Naive thymus-derived CD4-positive, alpha-beta T cell (primary cell): ENCODE measurements around the gene SLC4A8. TPM values are rescaled to one million over a fixed set of nuclear protein-coding genes. Genes with fewer than 3 reads are reported as not detected.
A peak's percentile ranks its signal among the peaks of the same experiment; 100 is the strongest.

Source experiments
- ATAC-seq: fragments of 150-1000 bp; cut with Tn5 transposase; 2 replicates; pipeline ENCODE4 v1.10.0; 2021; ENCODE audit warnings: mild to moderate bottlenecking, moderate library complexity
- CTCF ChIA-PET: fragments of 350-600 bp; sonication (Branson Sonifier 250); formaldehyde crosslinking; loops from one replicate; lab custom pipeline; 2021; ENCODE audit warnings: antibody characterized with exemption; lab: Charles Lee
- POLR2A ChIA-PET: fragments of 350-600 bp; sonication (Branson Sonifier 250); formaldehyde crosslinking; loops from one replicate; lab custom pipeline; 2021; ENCODE audit warnings: antibody characterized with exemption, inconsistent platforms; lab: Charles Lee
- DNase-seq, 9 donors: peaks; one replicate each; pipeline versions ENCODE4 v3.0.0 to v3.0.0-alpha.2; 2020 to 2022; ENCODE audit warnings: mixed read lengths in 1 of 9
- H3K27ac ChIP-seq: one replicate; pipeline ENCODE4 v1.7.0; 2013; ENCODE audit warnings: mild to moderate bottlenecking, low read depth, low read length, moderate library complexity
- H3K27me3 ChIP-seq, 2 donors: one replicate each; pipeline ENCODE4 v1.7.0; 2013; ENCODE audit warnings: low read length in 2 of 2, mild to moderate bottlenecking in 2 of 2, moderate library complexity in 2 of 2; ENCODE audit not compliant: control insufficient read depth in 2 of 2, insufficient read depth in 2 of 2
- H3K36me3 ChIP-seq, 3 experiments: 1 replicate in 2 of 3; 2 replicates in 1 of 3; pipeline ENCODE4 v1.7.0; 2013; ENCODE audit warnings: low read length in 3 of 3, mild to moderate bottlenecking in 3 of 3, moderate library complexity in 1 of 3; ENCODE audit not compliant: insufficient read depth in 3 of 3, control insufficient read depth in 2 of 3
- H3K4me1 ChIP-seq, 2 donors: one replicate each; pipeline ENCODE4 v1.7.0; 2013; ENCODE audit warnings: low read length in 2 of 2, mild to moderate bottlenecking in 2 of 2, moderate library complexity in 1 of 2; ENCODE audit not compliant: control insufficient read depth in 2 of 2, insufficient read depth in 2 of 2
- H3K4me3 ChIP-seq: 2 replicates; pipeline ENCODE4 v1.7.0; 2013; ENCODE audit warnings: mild to moderate bottlenecking, low read length
- H3K9me3 ChIP-seq, 3 experiments: 1 replicate in 2 of 3; 2 replicates in 1 of 3; pipeline ENCODE4 v1.7.0; 2013; ENCODE audit warnings: low read length in 3 of 3; ENCODE audit not compliant: control insufficient read depth in 2 of 3
- H3K27ac Mint-ChIP-seq, 9 donors: one replicate each; pipeline ENCODE4 v1.8.0; 2020 to 2022; ENCODE audit warnings: mixed read lengths in 9 of 9, mild to moderate bottlenecking in 8 of 9, moderate library complexity in 5 of 9, inconsistent platforms in 2 of 9
- H3K27me3 Mint-ChIP-seq, 5 donors: one replicate each; pipeline ENCODE4 v1.8.0; 2021 to 2022; ENCODE audit warnings: mixed read lengths in 5 of 5, mild to moderate bottlenecking in 1 of 5
- H3K36me3 Mint-ChIP-seq, 5 donors: one replicate each; pipeline ENCODE4 v1.8.0; 2020 to 2022; ENCODE audit warnings: mixed read lengths in 5 of 5, mild to moderate bottlenecking in 3 of 5, inconsistent platforms in 1 of 5
- H3K4me1 Mint-ChIP-seq, 7 donors: one replicate each; pipeline ENCODE4 v1.8.0; 2020 to 2022; ENCODE audit warnings: mixed read lengths in 7 of 7, mild to moderate bottlenecking in 3 of 7, inconsistent platforms in 1 of 7
- H3K4me3 Mint-ChIP-seq, 10 donors: one replicate each; pipeline ENCODE4 v1.8.0; 2020 to 2022; ENCODE audit warnings: mild to moderate bottlenecking in 10 of 10, mixed read lengths in 10 of 10, moderate library complexity in 6 of 10, inconsistent platforms in 2 of 10
- H3K9me3 Mint-ChIP-seq, 11 donors: one replicate each; pipeline ENCODE4 v1.8.0; 2020 to 2022; ENCODE audit warnings: mixed read lengths in 11 of 11, mild to moderate bottlenecking in 4 of 11, inconsistent platforms in 1 of 11, moderate library complexity in 1 of 11
- intact Hi-C, 2 donors: fragments of 100-400 bp; cut with micrococcal nuclease; formaldehyde crosslinking; loops; one replicate each; pipeline ENCODE4 v1.15.1; 2023
- polyA plus RNA-seq, 2 donors: library from polyadenylated mRNA; unstranded; fragments of 300-500 nt; fragmentation: Illumina TruSeq; gene quantifications; one replicate each; pipeline ENCODE4 v1.2.3, GENCODE V29; 2021
- total RNA-seq, 6 experiments: library from RNA in 5 of 6; stranded (reverse) in 5 of 6; gene quantifications; 1 replicate in 5 of 6; 2 replicates in 1 of 6; pipeline ENCODE4 v1.2.3 and lab custom pipeline; 2021 to 2026

Gene SLC4A8
- 1 to 10 TPM in 4 of 5 experiments, under 1 TPM in 1; 0.97 to 8.4 (median 3.4) TPM for total RNA-seq
- polyA plus RNA-seq = under 1 TPM; 0.13 to 0.34 TPM
- 5.8 reads per million, percentile 26 among the genes with 10 or more reads in this experiment for total RNA-seq (lab: John Stamatoyannopoulos, UW)

GRCh38 chr12:51424662-51425539 lies at the start of gene SLC4A8:
Gene SLC4A8 (plus strand): TSS chr12:51424831. CDS start chr12:51424988, 157 bp downstream.
- intact Hi-C loops = loop anchor here (1.0 to 10.0 kb wide), 8 partner anchors 30 to 560 kb away; a partner anchor contains a TSS
- H3K4me1 Mint-ChIP-seq = peaks cover 11 to 33% (median 13%) of the 10 kb centered on the region in 7 donors
- Histone ChIP-seq H3K9me3 (no peaks in the 10 kb centered on the region), H3K27me3 (no peaks in the 10 kb centered on the region), H3K27ac (no peak within 1 kb of the TSS), H3K36me3 (no peaks in the 10 kb centered on the region), H3K4me1 (peaks cover 5% of the 10 kb centered on the region in 2 donors), H3K4me3 (peak within 1 kb of the TSS; percentile 56)
- CTCF ChIA-PET = interaction anchor here (0.8 to 6.8 kb wide), 3 partner anchors 90 to 399 kb away, joined by 3 to 67 read pairs (median 3); no protein-coding TSS in a partner anchor
- POLR2A ChIA-PET = no interaction called here
- ATAC-seq (peak; percentile 91), DNase-seq (peak; percentile 22 to 83 (median 51))
- peak within 1 kb of the TSS in 8 of 9 donors; percentile 2 to 90 (median 48) for H3K27ac Mint-ChIP-seq
- peak within 1 kb of the TSS; percentile 75 to 90 (median 82) for H3K4me3 Mint-ChIP-seq
- H3K9me3 Mint-ChIP-seq = no peaks in the 10 kb centered on the region
- H3K36me3 Mint-ChIP-seq = no peaks in the 10 kb centered on the region
- peaks cover 0 to 13% (median 0%) of the 10 kb centered on the region in 5 donors for H3K27me3 Mint-ChIP-seq

- intact Hi-C loops = no loop called here
- Mint-ChIP-seq H3K4me3 (no peak overlapping the region), H3K36me3 (peaks cover 10 to 63% (median 36%) of the 10 kb centered on the region in 5 donors), H3K27ac (peak overlapping the region in 2 of 9 donors; percentile 8 to 61), H3K9me3 (no peaks in the 10 kb centered on the region), H3K27me3 (peaks cover 0 to 3% (median 0%) of the 10 kb centered on the region in 5 donors), H3K4me1 (peaks cover 17 to 59% (median 47%) of the 10 kb centered on the region in 7 donors)
- no peaks in the 10 kb centered on the region for H3K27me3 ChIP-seq
- H3K4me1 ChIP-seq = peaks cover 2 to 13% of the 10 kb centered on the region in 2 donors
- ChIA-PET POLR2A (interaction anchor here (0.6 to 0.9 kb wide), 2 partner anchors 16 to 493 kb away, joined by 3 read pairs; no protein-coding TSS in a partner anchor), CTCF (interaction anchor here (0.6 kb wide), 1 partner anchor 96 kb away, joined by 4 read pairs; no protein-coding TSS in a partner anchor)
- H3K9me3 ChIP-seq = no peaks in the 10 kb centered on the region
- no peak overlapping the region for H3K27ac ChIP-seq
- H3K36me3 ChIP-seq = peaks cover 0 to 41% (median 15%) of the 10 kb centered on the region in 3 experiments
- ATAC-seq = no peak
- no peak for DNase-seq
- H3K4me3 ChIP-seq = no peak overlapping the region
These were observed 49.8 kb upstream of the SLC4A8 start for GRCh38 chr12:51374856-51375255.

- no peak for ATAC-seq
- no peak for DNase-seq
- Histone ChIP-seq H3K36me3 (peaks cover 0 to 47% (median 15%) of the 10 kb centered on the region in 3 experiments), H3K9me3 (no peaks in the 10 kb centered on the region), H3K27me3 (no peaks in the 10 kb centered on the region), H3K27ac (no peak overlapping the region), H3K4me3 (no peak overlapping the region), H3K4me1 (peaks cover 0 to 11% of the 10 kb centered on the region in 2 donors)
- H3K9me3 Mint-ChIP-seq = no peaks in the 10 kb centered on the region
- peaks cover 16 to 70% (median 36%) of the 10 kb centered on the region in 5 donors for H3K36me3 Mint-ChIP-seq
- ChIA-PET CTCF (no interaction called here), POLR2A (interaction anchor here (1.3 kb wide), 1 partner anchor 14 kb away, joined by 3 read pairs; the partner anchor contains the start of gene GALNT6)
- intact Hi-C loops = no loop called here
- no peaks in the 10 kb centered on the region for H3K27me3 Mint-ChIP-seq
- H3K27ac Mint-ChIP-seq = peak overlapping the region in 3 of 9 donors; percentile 8 to 70 (median 17)
- peaks cover 17 to 56% (median 40%) of the 10 kb centered on the region in 7 donors for H3K4me1 Mint-ChIP-seq
- no peak overlapping the region for H3K4me3 Mint-ChIP-seq
These were observed 47.3 kb upstream of the SLC4A8 start for GRCh38 chr12:51377099-51377984.

- DNase-seq (no peak), ATAC-seq (no peak)
- intact Hi-C loops = no loop called here
- Histone ChIP-seq H3K27ac (no peak overlapping the region), H3K4me3 (no peak overlapping the region), H3K36me3 (peaks cover 0 to 43% (median 15%) of the 10 kb centered on the region in 3 experiments), H3K9me3 (no peaks in the 10 kb centered on the region), H3K27me3 (no peaks in the 10 kb centered on the region), H3K4me1 (peaks cover 0 to 25% of the 10 kb centered on the region in 2 donors)
- Mint-ChIP-seq H3K36me3 (peaks cover 16 to 63% (median 32%) of the 10 kb centered on the region in 5 donors), H3K9me3 (no peaks in the 10 kb centered on the region), H3K4me1 (peaks cover 24 to 62% (median 43%) of the 10 kb centered on the region in 7 donors), H3K27ac (peak overlapping the region in 1 of 9 donors; percentile 47), H3K4me3 (no peak overlapping the region), H3K27me3 (no peaks in the 10 kb centered on the region)
- POLR2A ChIA-PET = no interaction called here
- CTCF ChIA-PET = no interaction called here
These were observed 45.9 kb upstream of the SLC4A8 start for GRCh38 chr12:51378749-51379148.

- Histone ChIP-seq H3K4me1 (peaks cover 0 to 32% of the 10 kb centered on the region in 2 donors), H3K27ac (no peak overlapping the region), H3K36me3 (peaks cover 0 to 39% (median 10%) of the 10 kb centered on the region in 3 experiments), H3K27me3 (no peaks in the 10 kb centered on the region), H3K4me3 (no peak overlapping the region), H3K9me3 (no peaks in the 10 kb centered on the region)
- Mint-ChIP-seq H3K4me3 (no peak overlapping the region), H3K4me1 (peaks cover 30 to 65% (median 46%) of the 10 kb centered on the region in 7 donors), H3K27ac (no peak overlapping the region), H3K9me3 (no peaks in the 10 kb centered on the region), H3K36me3 (peaks cover 16 to 59% (median 30%) of the 10 kb centered on the region in 5 donors), H3K27me3 (no peaks in the 10 kb centered on the region)
- DNase-seq (no peak), ATAC-seq (no peak)
- intact Hi-C loops = no loop called here
- ChIA-PET POLR2A (no interaction called here), CTCF (no interaction called here)
These were observed 45.1 kb upstream of the SLC4A8 start for GRCh38 chr12:51379571-51379970.
